Liver (tissue), 9 donors: ENCODE data around the gene SCAMP4. TPM values are rescaled to one million over a fixed set of nuclear protein-coding genes. Genes with fewer than 3 reads are reported as not detected.

ENCODE experiments used
- DNase-seq: peaks from one replicate; pipeline ENCODE4 v3.0.0-alpha.2; 2017; ENCODE audit warnings: low spot score
- H3K27ac ChIP-seq, 2 donors: one replicate each; pipeline ENCODE4 v1.7.0; 2013; ENCODE audit warnings: inconsistent platforms in 2 of 2, low read length in 2 of 2, control low read depth in 1 of 2, low read depth in 1 of 2, mild to moderate bottlenecking in 1 of 2
- H3K27me3 ChIP-seq, 4 donors: one replicate each; pipeline versions ENCODE4 v1.6.1 to v1.7.0; 2013; ENCODE audit warnings: low read length in 3 of 4, inconsistent platforms in 1 of 4, mild to moderate bottlenecking in 1 of 4, moderate library complexity in 1 of 4; ENCODE audit not compliant: control insufficient read depth in 4 of 4, insufficient read depth in 4 of 4
- H3K36me3 ChIP-seq, 4 donors: one replicate each; pipeline versions ENCODE4 v1.6.1 to v1.7.0; 2013; ENCODE audit warnings: low read length in 3 of 4, mild to moderate bottlenecking in 3 of 4, low read depth in 1 of 4, moderate library complexity in 1 of 4; ENCODE audit not compliant: control insufficient read depth in 4 of 4, insufficient read depth in 3 of 4
- H3K4me1 ChIP-seq, 4 donors: one replicate each; pipeline versions ENCODE4 v1.6.1 to v1.7.0; 2013; ENCODE audit warnings: low read length in 3 of 4, mild to moderate bottlenecking in 3 of 4, moderate library complexity in 1 of 4; ENCODE audit not compliant: control insufficient read depth in 4 of 4, insufficient read depth in 4 of 4
- H3K4me3 ChIP-seq, 3 donors: one replicate each; pipeline versions ENCODE4 v1.6.1 to v1.7.0; 2013; ENCODE audit warnings: low read length in 3 of 3, control low read depth in 1 of 3, low read depth in 1 of 3, mild to moderate bottlenecking in 1 of 3
- H3K9ac ChIP-seq, 2 donors: one replicate each; pipeline ENCODE4 v1.7.0; 2013; ENCODE audit warnings: low read length in 2 of 2, mild to moderate bottlenecking in 2 of 2, moderate library complexity in 2 of 2, control low read depth in 1 of 2, low read depth in 1 of 2
- H3K9me3 ChIP-seq, 4 donors: one replicate each; pipeline versions ENCODE4 v1.6.1 to v1.7.0; 2013; ENCODE audit warnings: low read length in 3 of 4; ENCODE audit not compliant: control insufficient read depth in 4 of 4
- CTCF ChIP-seq: fragments of 150-350 bp; IDR thresholded peaks from 2 replicates; pipeline ENCODE4 v1.5.1; 2017; ENCODE audit warnings: improper control_type of control experiment, low read depth, low read length; ENCODE audit not compliant: missing input control
- EGR1 ChIP-seq, 2 donors: IDR thresholded peaks; 2 replicates each; pipeline ENCODE4 v1.6.1; 2016 to 2018; ENCODE audit warnings: antibody characterized with exemption in 2 of 2, low read depth in 2 of 2
- FOXA1 ChIP-seq: IDR thresholded peaks from 2 replicates; pipeline ENCODE4 v1.6.1; 2016; ENCODE audit warnings: antibody characterized with exemption
- FOXA2 ChIP-seq: IDR thresholded peaks from 2 replicates; pipeline ENCODE4 v1.6.1; 2016; ENCODE audit warnings: antibody characterized with exemption
- GABPA ChIP-seq, 2 donors: IDR thresholded peaks in 1 of 2; conservative IDR thresholded peaks in 1 of 2; 2 replicates each; pipeline ENCODE4 v1.6.1; 2016; ENCODE audit warnings: antibody characterized with exemption in 2 of 2, mild to moderate bottlenecking in 1 of 2, moderate library complexity in 1 of 2
- HNF4A ChIP-seq, 2 donors: conservative IDR thresholded peaks; 2 replicates each; pipeline ENCODE4 v1.6.1; 2016; ENCODE audit warnings: antibody characterized with exemption in 2 of 2, mild to moderate bottlenecking in 2 of 2
- HNF4G ChIP-seq: IDR thresholded peaks from 2 replicates; pipeline ENCODE4 v1.6.1; 2016; ENCODE audit warnings: antibody characterized with exemption
- JUND ChIP-seq, 2 donors: IDR thresholded peaks; 2 replicates each; pipeline ENCODE4 v1.6.1; 2016; ENCODE audit warnings: antibody characterized with exemption in 2 of 2
- MAX ChIP-seq: IDR thresholded peaks from 2 replicates; pipeline ENCODE4 v1.6.1; 2016; ENCODE audit warnings: antibody characterized with exemption
- NR2F2 ChIP-seq: IDR thresholded peaks from 2 replicates; pipeline ENCODE4 v1.6.1; 2016; ENCODE audit warnings: antibody characterized with exemption
- RAD21 ChIP-seq, 2 donors: IDR thresholded peaks; 2 replicates each; pipeline ENCODE4 v1.6.1; 2016; ENCODE audit warnings: antibody characterized with exemption in 2 of 2, mild to moderate bottlenecking in 2 of 2
- RXRA ChIP-seq, 2 donors: IDR thresholded peaks; 2 replicates each; pipeline ENCODE4 v1.6.1; 2017 to 2018; ENCODE audit warnings: antibody characterized with exemption in 2 of 2, mild to moderate bottlenecking in 1 of 2
- SP1 ChIP-seq: IDR thresholded peaks from 2 replicates; pipeline ENCODE4 v1.6.1; 2018; ENCODE audit warnings: antibody characterized with exemption, mild to moderate bottlenecking
- TAF1 ChIP-seq: conservative IDR thresholded peaks from 2 replicates; pipeline ENCODE4 v1.6.1; 2016; ENCODE audit warnings: antibody characterized with exemption, mild to moderate bottlenecking
- YY1 ChIP-seq: IDR thresholded peaks from 2 replicates; pipeline ENCODE4 v1.6.1; 2016; ENCODE audit warnings: antibody characterized with exemption, mild to moderate bottlenecking
- WGBS: extraction: QIAGEN DNeasy Blood & Tissue Kit; methylation state at CpG from one replicate; pipeline ENCODE4 v1.1.7; 2013; 5-methylcytosine and 5-hydroxymethylcytosine counted together
- polyA plus RNA-seq, 2 donors: library from polyadenylated mRNA; stranded (reverse) in 1 of 2; unstranded in 1 of 2; fragments of 200-250 nt in 1 of 2; fragments of >200 nt in 1 of 2; fragmentation: Nextera tagmentation in 1 of 2; extraction: Ambion mirVana in 1 of 2; gene quantifications; one replicate each; pipeline versions ENCODE4 v1.2.1 to v1.2.3, GENCODE V29; 2013 to 2015
- total RNA-seq, 2 donors: library from RNA; depleted of rRNA; stranded (reverse); fragments of >200 nt; gene quantifications; one replicate each; pipeline ENCODE4 v1.2.3, GENCODE V29; 2014
- TF ChIP-seq, protein P1 (sequence below): IDR thresholded peaks from 2 replicates; pipeline ENCODE4 v1.6.1; 2016; ENCODE audit warnings: antibody characterized with exemption
- TF ChIP-seq, protein P2 (sequence below): IDR thresholded peaks from 2 replicates; pipeline ENCODE4 v1.6.1; 2016; ENCODE audit warnings: antibody characterized with exemption, mild to moderate bottlenecking
- TF ChIP-seq, protein P3 (sequence below): IDR thresholded peaks from 2 replicates; pipeline ENCODE4 v1.6.1; 2016; ENCODE audit warnings: antibody characterized with exemption
- donor health status: healthy.
- donor health status: healthy.
- donor health status: healthy.
- donor health status: healthy.
- donor health status: healthy.

SCAMP4 gene
- total and polyA plus RNA-seq, 4 donors = 13.0 to 22.1 (median 16.6) TPM

DNA sequence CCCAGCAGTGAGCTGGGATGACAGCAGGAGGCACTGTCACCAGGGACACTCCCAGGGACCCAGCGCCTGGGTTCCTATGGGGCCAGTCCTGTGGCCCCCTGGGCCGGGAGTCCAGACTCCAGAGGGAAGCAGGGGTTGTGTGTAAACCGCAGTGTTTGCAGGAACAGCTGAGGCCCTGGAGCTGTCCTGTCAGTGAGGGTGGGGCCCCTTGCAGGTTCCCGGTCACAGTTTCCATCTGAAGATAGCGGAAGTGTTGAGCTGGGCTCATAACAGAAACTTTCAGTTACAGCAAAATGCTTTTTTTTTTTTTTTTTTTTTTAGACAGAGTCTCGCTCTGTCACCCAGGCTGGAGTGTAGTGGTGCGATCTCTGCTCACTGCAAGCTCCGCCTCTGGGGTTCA, 18.1 kb downstream of the SCAMP4 start:
- Histone ChIP-seq H3K9me3 (no peaks in the 10 kb centered on the region), H3K9ac (no peak overlapping the region), H3K27me3 (no peaks in the 10 kb centered on the region), H3K27ac (no peak overlapping the region), H3K4me3 (no peak overlapping the region), H3K4me1 (no peaks in the 10 kb centered on the region), H3K36me3 (peaks cover 5 to 35% (median 12%) of the 10 kb centered on the region in 4 donors)
- no peak for DNase-seq
- no peak for TF ChIP-seq NR2F2
- no peak for TF ChIP-seq FOXA1
- WGBS = 92% methylated on average over 8 of the region's 8 CpGs

DNA sequence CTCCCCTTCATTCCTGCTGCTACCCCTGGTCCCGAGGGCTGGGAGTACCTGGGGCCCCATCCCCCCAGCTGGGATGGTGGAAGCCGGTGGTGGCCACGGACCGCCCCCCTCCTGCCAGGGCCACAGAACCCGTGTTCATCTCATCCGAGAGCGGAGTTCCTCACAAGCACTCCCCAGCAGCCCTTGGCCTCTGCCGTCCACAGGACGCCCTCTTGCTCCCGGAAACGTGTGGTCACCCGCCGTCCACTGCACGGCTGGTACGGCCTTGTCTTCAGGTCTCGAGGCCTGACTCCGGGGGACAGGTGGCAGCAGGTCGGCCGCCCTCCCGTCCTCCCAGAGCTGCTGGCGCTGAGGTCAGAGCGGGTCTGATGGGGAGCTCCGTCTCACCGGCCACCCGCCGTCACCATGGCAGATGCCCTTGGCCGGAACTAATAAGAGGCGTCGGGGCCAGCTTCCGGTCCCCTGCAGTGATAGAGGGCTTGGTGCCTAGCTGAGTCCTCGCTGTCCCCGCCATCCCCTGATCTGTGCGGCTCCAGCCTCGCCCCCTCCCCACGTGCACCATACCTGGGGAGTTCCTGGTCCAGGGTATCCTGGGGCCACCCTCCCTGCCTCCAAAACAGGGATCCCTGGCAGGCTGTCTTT, 19.2 kb downstream of the SCAMP4 start:
- H3K4me3 ChIP-seq = no peak overlapping the region
- TF ChIP-seq HNF4G = no peak
- no peak for TF ChIP-seq HNF4A (conservative IDR thresholded peaks at IDR 0.05)
- TF ChIP-seq NR2F2 = no peak
- TF ChIP-seq RAD21 (IDR thresholded peaks at IDR 0.05) = no peak
- no peak for TF ChIP-seq CTCF
- no peak for TF ChIP-seq FOXA1
- no peak for TF ChIP-seq SP1
- TF ChIP-seq EGR1 (IDR thresholded peaks at IDR 0.05; ENCODE audit: low read depth in 2 of 2) = no peak
- TF ChIP-seq, protein P1, sequence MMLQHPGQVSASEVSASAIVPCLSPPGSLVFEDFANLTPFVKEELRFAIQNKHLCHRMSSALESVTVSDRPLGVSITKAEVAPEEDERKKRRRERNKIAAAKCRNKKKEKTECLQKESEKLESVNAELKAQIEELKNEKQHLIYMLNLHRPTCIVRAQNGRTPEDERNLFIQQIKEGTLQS = no peak
- no peak for TF ChIP-seq RXRA (IDR thresholded peaks at IDR 0.05)
- no peak for TF ChIP-seq YY1
- no peak for TF ChIP-seq JUND (IDR thresholded peaks at IDR 0.05)
- TF ChIP-seq, protein P2, sequence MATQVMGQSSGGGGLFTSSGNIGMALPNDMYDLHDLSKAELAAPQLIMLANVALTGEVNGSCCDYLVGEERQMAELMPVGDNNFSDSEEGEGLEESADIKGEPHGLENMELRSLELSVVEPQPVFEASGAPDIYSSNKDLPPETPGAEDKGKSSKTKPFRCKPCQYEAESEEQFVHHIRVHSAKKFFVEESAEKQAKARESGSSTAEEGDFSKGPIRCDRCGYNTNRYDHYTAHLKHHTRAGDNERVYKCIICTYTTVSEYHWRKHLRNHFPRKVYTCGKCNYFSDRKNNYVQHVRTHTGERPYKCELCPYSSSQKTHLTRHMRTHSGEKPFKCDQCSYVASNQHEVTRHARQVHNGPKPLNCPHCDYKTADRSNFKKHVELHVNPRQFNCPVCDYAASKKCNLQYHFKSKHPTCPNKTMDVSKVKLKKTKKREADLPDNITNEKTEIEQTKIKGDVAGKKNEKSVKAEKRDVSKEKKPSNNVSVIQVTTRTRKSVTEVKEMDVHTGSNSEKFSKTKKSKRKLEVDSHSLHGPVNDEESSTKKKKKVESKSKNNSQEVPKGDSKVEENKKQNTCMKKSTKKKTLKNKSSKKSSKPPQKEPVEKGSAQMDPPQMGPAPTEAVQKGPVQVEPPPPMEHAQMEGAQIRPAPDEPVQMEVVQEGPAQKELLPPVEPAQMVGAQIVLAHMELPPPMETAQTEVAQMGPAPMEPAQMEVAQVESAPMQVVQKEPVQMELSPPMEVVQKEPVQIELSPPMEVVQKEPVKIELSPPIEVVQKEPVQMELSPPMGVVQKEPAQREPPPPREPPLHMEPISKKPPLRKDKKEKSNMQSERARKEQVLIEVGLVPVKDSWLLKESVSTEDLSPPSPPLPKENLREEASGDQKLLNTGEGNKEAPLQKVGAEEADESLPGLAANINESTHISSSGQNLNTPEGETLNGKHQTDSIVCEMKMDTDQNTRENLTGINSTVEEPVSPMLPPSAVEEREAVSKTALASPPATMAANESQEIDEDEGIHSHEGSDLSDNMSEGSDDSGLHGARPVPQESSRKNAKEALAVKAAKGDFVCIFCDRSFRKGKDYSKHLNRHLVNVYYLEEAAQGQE = no peak
- TF ChIP-seq MAX = no peak
- no peak for TF ChIP-seq FOXA2
- TF ChIP-seq, protein P3, sequence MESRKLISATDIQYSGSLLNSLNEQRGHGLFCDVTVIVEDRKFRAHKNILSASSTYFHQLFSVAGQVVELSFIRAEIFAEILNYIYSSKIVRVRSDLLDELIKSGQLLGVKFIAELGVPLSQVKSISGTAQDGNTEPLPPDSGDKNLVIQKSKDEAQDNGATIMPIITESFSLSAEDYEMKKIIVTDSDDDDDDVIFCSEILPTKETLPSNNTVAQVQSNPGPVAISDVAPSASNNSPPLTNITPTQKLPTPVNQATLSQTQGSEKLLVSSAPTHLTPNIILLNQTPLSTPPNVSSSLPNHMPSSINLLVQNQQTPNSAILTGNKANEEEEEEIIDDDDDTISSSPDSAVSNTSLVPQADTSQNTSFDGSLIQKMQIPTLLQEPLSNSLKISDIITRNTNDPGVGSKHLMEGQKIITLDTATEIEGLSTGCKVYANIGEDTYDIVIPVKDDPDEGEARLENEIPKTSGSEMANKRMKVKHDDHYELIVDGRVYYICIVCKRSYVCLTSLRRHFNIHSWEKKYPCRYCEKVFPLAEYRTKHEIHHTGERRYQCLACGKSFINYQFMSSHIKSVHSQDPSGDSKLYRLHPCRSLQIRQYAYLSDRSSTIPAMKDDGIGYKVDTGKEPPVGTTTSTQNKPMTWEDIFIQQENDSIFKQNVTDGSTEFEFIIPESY = no peak
- TF ChIP-seq GABPA (IDR thresholded peaks at IDR 0.05 in 1 of 2, conservative IDR thresholded peaks at IDR 0.05 in 1 of 2) = no peak
- no peak for TF ChIP-seq TAF1
- H3K4me1 ChIP-seq = peaks cover 0 to 5% (median 4%) of the 10 kb centered on the region in 4 donors
- H3K27ac ChIP-seq = no peak overlapping the region
- 95% methylated on average over 35 of the region's 35 CpGs for WGBS
- no peak overlapping the region for H3K9ac ChIP-seq
- H3K36me3 ChIP-seq = peaks cover 5 to 35% (median 10%) of the 10 kb centered on the region in 4 donors
- H3K9me3 ChIP-seq = no peaks in the 10 kb centered on the region
- H3K27me3 ChIP-seq = no peaks in the 10 kb centered on the region
- no peak for DNase-seq
